PC-3 (cell line): ENCODE measurements around the gene HOXC10.

Source experiments
- EZH2 ChIP-seq: fragments of 300-600 bp; sonication (generic); IDR thresholded peaks from one replicate; pipeline ENCODE4 v1.6.1; 2017; ENCODE audit warnings: antibody characterized with exemption, mild to moderate bottlenecking, low read length; ENCODE audit not compliant: unreplicated experiment
- EZH2phosphoT487 ChIP-seq: fragments of 300-600 bp; sonication (generic); IDR thresholded peaks from 2 replicates; pipeline ENCODE4 v1.6.1; 2018; ENCODE audit warnings: mild to moderate bottlenecking, antibody characterized with exemption, low read length, borderline replicate concordance
- TF ChIP-seq, protein P1 (sequence below): fragments of 300-600 bp; sonication (generic); conservative IDR thresholded peaks from 2 replicates; pipeline ENCODE4 v1.5.1; 2017; ENCODE audit warnings: antibody characterized with exemption, low read depth, mild to moderate bottlenecking, low read length

DNA sequence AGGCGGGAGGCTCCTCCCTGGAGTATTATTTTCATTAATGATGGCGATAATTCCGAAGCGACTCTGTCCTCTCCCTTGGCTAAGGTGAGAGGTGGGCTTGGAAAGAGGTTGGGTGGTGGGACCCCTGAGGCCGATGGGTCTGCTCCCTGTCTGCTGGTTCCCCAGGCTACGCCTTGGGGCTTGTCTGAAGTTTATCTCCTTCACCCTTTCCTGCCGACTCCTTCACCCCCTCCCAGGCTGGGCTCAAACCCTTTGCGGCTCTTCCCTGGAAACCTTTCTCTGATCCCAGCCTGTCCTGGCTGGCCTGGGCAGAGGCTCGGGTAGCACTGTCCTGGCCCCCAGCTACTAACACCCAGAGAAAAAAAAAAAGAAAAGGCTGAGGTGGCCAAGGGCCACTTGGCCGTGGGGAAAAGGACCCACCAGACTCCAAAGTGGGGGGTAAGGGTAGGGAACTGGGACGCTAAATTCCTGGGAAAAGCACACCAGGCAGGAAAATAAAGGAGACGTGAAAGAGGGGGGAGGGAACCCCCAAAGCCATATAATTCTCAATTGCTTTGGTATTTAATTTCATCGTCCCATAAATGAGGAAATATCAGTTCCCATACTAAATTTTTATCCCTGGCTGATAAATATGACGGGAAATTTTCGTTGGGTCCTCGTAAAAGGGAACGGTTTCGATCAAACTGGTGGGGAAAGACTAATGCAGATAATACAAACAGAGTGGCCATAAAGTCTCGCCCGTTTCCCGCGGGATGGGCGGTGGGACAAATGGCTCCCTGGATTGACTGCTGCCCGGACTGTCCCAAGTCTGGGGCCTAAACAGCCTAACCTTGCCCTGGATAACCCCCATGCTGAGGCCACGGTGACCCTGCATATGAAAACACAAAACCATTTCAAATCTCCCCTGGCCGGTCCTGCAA is 2.0 kb upstream of the HOXC10 start:
- TF ChIP-seq, protein P1, sequence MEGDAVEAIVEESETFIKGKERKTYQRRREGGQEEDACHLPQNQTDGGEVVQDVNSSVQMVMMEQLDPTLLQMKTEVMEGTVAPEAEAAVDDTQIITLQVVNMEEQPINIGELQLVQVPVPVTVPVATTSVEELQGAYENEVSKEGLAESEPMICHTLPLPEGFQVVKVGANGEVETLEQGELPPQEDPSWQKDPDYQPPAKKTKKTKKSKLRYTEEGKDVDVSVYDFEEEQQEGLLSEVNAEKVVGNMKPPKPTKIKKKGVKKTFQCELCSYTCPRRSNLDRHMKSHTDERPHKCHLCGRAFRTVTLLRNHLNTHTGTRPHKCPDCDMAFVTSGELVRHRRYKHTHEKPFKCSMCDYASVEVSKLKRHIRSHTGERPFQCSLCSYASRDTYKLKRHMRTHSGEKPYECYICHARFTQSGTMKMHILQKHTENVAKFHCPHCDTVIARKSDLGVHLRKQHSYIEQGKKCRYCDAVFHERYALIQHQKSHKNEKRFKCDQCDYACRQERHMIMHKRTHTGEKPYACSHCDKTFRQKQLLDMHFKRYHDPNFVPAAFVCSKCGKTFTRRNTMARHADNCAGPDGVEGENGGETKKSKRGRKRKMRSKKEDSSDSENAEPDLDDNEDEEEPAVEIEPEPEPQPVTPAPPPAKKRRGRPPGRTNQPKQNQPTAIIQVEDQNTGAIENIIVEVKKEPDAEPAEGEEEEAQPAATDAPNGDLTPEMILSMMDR = no peak
- TF ChIP-seq EZH2 (no peak), EZH2phosphoT487 (no peak)
